ENCODE measurements around the gene DSG2.

DNA sequence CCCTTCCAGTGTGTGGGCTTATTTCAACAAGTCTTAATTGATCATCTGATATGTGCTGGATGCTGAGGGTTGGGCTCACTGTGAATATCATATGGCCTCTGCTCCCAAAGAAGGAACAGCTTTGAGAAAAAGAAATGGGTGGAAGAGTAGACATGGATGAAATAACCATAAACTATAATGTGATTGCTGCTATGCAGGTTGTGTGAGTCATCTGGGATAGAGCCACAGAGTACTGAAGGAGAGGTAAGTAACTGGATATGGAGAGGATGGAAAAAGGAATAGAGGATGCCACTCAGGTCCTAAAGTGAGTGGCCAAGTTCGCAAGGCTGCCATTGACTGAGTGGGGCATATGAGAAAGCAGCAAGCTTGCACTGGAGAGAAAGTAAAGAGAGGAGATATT lies 8.7 kb upstream of the DSG2 start:
- TF ChIP-seq, protein P1, sequence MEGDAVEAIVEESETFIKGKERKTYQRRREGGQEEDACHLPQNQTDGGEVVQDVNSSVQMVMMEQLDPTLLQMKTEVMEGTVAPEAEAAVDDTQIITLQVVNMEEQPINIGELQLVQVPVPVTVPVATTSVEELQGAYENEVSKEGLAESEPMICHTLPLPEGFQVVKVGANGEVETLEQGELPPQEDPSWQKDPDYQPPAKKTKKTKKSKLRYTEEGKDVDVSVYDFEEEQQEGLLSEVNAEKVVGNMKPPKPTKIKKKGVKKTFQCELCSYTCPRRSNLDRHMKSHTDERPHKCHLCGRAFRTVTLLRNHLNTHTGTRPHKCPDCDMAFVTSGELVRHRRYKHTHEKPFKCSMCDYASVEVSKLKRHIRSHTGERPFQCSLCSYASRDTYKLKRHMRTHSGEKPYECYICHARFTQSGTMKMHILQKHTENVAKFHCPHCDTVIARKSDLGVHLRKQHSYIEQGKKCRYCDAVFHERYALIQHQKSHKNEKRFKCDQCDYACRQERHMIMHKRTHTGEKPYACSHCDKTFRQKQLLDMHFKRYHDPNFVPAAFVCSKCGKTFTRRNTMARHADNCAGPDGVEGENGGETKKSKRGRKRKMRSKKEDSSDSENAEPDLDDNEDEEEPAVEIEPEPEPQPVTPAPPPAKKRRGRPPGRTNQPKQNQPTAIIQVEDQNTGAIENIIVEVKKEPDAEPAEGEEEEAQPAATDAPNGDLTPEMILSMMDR (IDR thresholded peaks at IDR 0.05), result no peak
- TF ChIP-seq POLR2A (IDR thresholded peaks at IDR 0.05), result no peak
- TF ChIP-seq POLR2AphosphoS5 (IDR thresholded peaks at IDR 0.05), result no peak
- TF ChIP-seq EP300 (IDR thresholded peaks at IDR 0.05), result no peak
